DND-41 (cell line): ENCODE results near the gene EGFL7.

ENCODE experiments used
- ATAC-seq: fragments of 200-7000 bp; cut with Tn5 transposase; 3 replicates; pipeline ENCODE4 v1.9.1; 2021; ENCODE audit warnings: low read depth; ENCODE audit not compliant: insufficient read depth
- DNase-seq: peaks from one replicate; pipeline ENCODE4 v3.0.0-alpha.2; 2020
- H2AFZ ChIP-seq: 2 replicates; pipeline ENCODE4 v1.6.0; 2012; ENCODE audit warnings: low read depth, low read length
- H3K27ac ChIP-seq: 2 replicates; pipeline ENCODE4 v1.5.1; 2012; ENCODE audit warnings: low read length, inconsistent platforms
- H3K27me3 ChIP-seq: fragments of 200-600 bp; sonication (generic); 2 replicates; pipeline ENCODE4 v1.6.0; 2012; ENCODE audit warnings: low read length, mild to moderate bottlenecking, inconsistent platforms; ENCODE audit not compliant: insufficient read depth, poor library complexity
- H3K36me3 ChIP-seq: 2 replicates; pipeline ENCODE4 v1.5.1; 2012; ENCODE audit warnings: low read length, inconsistent platforms; ENCODE audit not compliant: insufficient read depth
- H3K4me1 ChIP-seq: 2 replicates; pipeline ENCODE4 v1.5.1; 2012; ENCODE audit warnings: mild to moderate bottlenecking, low read length; ENCODE audit not compliant: insufficient read depth
- H3K4me2 ChIP-seq: 2 replicates; pipeline ENCODE4 v1.6.0; 2012; ENCODE audit warnings: mild to moderate bottlenecking, moderate library complexity, low read length, inconsistent platforms; ENCODE audit not compliant: insufficient read depth
- H3K4me3 ChIP-seq, 2 experiments: fragments of 200-600 bp in 1 of 2; shearing (Covaris generic) in 1 of 2; 2 replicates each; pipeline ENCODE4 v1.5.1; 2012 to 2016; ENCODE audit warnings: inconsistent platforms in 2 of 2, low read length in 2 of 2, mild to moderate bottlenecking in 2 of 2, low read depth in 1 of 2, moderate library complexity in 1 of 2
- H3K79me2 ChIP-seq: 2 replicates; pipeline ENCODE4 v1.6.0; 2012; ENCODE audit warnings: low read length, inconsistent platforms; ENCODE audit not compliant: insufficient read depth
- H3K9ac ChIP-seq: 2 replicates; pipeline ENCODE4 v1.6.0; 2012; ENCODE audit warnings: low read depth, mild to moderate bottlenecking, inconsistent platforms, low read length, moderate library complexity
- H3K9me3 ChIP-seq: 2 replicates; pipeline ENCODE4 v1.5.1; 2012; ENCODE audit warnings: low read length, moderate library complexity, mild to moderate bottlenecking, inconsistent platforms; ENCODE audit not compliant: insufficient read depth, severe bottlenecking
- H4K20me1 ChIP-seq: 2 replicates; pipeline ENCODE4 v1.6.0; 2012; ENCODE audit warnings: low read length; ENCODE audit not compliant: insufficient read depth
- CTCF ChIP-seq: IDR thresholded peaks from 2 replicates; pipeline ENCODE4 v1.5.1; 2012; ENCODE audit warnings: borderline replicate concordance, low read length, moderate library complexity, mild to moderate bottlenecking; ENCODE audit not compliant: poor library complexity, severe bottlenecking; ENCODE audit errors: extremely low read depth
- EZH2 ChIP-seq: IDR thresholded peaks from 3 replicates; pipeline ENCODE4 v1.6.1; 2012; ENCODE audit warnings: borderline replicate concordance, low read depth, mild to moderate bottlenecking, moderate library complexity, low read length, inconsistent platforms; ENCODE audit not compliant: severe bottlenecking

Gene EGFL7

DNA sequence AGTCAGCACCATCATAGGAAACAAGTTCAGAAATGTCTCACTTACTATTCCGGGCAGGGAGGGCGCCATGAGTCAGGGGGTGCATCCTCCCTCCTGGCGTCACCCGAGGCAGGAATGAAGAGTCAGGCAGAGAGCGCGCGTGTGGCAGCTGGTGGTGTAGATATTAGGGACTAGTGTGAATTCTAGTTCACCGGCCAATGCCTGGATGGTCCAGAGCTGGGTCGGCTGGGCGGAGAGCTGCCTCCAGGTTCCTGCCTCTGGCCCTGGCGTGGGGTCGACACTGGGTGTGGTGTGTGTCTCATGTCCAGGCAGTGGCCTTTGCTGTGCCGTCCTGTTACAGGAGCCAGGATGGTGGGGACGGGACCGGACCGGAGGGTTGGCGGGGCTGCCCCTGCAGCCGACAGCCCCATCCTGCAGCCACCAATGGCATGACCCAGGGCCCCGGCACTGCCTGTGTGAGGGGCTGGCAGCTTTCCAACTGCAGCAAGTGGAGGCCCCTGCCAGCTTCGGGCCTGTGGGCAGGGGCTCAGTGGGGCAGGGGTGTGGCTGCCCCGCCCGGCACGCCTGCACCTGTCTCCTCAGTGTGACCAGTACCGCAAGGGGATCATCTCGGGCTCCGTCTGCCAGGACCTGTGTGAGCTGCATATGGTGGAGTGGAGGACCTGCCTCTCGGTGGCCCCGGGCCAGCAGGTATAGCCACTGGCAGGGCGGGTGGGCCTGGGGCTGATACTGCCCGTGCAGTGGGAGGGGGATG, 58.8 kb downstream of the EGFL7 start:
- ATAC-seq (no peak), DNase-seq (no peak)
- Histone ChIP-seq H3K27ac (no peak overlapping the region), H2AFZ (no peak overlapping the region), H3K4me1 (peaks cover 13% of the 10 kb centered on the region), H3K9ac (no peak overlapping the region), H3K9me3 (no peaks in the 10 kb centered on the region), H3K79me2 (peaks cover 12% of the 10 kb centered on the region), H3K27me3 (no peaks in the 10 kb centered on the region), H3K4me3 (no peak overlapping the region), H3K4me2 (no peak overlapping the region), H3K36me3 (peaks cover 42% of the 10 kb centered on the region), H4K20me1 (peaks cover 35% of the 10 kb centered on the region)
- TF ChIP-seq EZH2 (no peak), CTCF (no peak)
